HG03354 (cell line): ENCODE measurements around the gene DUSP11.
"Not testable (repeated sequence)": the region's sequence is repeated elsewhere in the genome, so short reads cannot be mapped to it uniquely, and the experiment has no call there.

ENCODE experiments used
- ATAC-seq: cut with Tn5 transposase; IDR thresholded peaks from one replicate; pipeline ENCODE4 v1.9.1; 2021; ENCODE audit warnings: mild to moderate bottlenecking; ENCODE audit not compliant: unreplicated experiment, poor library complexity, severe bottlenecking

The DUSP11 gene

GRCh38 chr2:73779467-73780236 lies at the start of gene DUSP11:
Gene DUSP11, minus strand, starts transcription at chr2:73780103. Its CDS starts 129 bp downstream, at chr2:73779974.
- ATAC-seq: peak; percentile 99

GRCh38 chr2:73828818-73829570 lies 49.1 kb upstream of the DUSP11 start, which contains the start of gene STAMBP:
Gene STAMBP, plus strand, starts transcription at chr2:73828961. Its CDS starts 1,896 bp downstream, at chr2:73830857.
- ATAC-seq: peak; percentile 85

GRCh38 chr2:73828389-73828817 lies 48.5 kb upstream of the DUSP11 start:
- ATAC-seq: no peak

DNA sequence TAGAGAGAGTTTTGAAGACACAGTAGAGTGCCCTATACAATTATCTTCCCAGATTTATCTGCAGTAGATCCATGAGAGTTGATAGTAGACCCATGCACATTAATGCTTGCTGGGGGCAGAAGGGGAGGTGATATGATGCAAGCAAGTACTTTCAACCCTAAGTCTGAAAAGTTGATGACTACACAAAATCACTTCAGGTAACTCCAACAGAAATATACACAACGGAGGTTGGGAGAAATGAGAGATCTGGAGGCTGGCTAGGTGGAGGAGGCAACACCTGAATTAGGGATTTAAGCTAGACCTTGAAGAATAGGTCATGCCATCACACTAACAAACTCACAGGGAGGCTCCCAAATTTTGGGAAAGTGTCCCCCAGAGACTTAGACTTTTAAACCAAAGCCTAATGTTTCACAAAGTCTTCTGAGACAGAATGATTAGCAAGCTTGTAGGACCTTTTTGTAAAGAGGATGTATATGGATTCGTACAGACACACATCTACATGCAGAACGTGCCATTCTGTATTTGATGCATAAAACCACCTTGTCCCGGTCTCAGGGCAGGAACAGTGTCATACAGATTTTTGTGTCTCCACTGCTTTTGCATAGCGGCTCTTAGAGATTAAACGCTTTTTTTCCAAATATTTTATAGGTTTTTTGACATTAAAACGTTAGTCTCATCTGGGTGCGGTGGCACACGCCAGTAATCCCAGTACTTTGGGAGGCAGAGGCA lies 47.9 kb upstream of the DUSP11 start:
- ATAC-seq: no peak

GRCh38 chr2:73827018-73827417 lies 47.1 kb upstream of the DUSP11 start:
- no peak for ATAC-seq

DNA sequence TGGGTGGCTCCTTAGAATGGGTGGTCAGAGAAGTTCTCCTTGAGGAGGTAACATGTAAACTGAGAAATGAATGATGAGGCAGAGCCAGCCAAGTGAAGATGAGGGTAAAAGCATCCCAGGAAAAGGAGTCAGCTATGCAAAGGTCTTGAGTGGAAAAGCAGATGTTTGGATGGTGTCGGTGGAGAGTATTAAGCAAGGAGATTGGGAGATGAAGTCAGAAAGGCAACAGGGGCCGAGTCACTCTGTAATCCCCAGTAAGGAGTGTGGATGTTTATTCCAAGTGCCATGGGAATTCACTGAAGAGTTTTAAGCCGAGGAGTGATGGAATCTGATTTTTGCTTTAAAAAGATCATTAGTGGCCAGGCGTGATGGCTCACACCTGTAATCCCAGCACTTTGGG lies 45.5 kb upstream of the DUSP11 start:
- ATAC-seq: no peak

- ATAC-seq: no peak
Measured at GRCh38 chr2:73823916-73824523, 44.1 kb upstream of the DUSP11 start.

DNA sequence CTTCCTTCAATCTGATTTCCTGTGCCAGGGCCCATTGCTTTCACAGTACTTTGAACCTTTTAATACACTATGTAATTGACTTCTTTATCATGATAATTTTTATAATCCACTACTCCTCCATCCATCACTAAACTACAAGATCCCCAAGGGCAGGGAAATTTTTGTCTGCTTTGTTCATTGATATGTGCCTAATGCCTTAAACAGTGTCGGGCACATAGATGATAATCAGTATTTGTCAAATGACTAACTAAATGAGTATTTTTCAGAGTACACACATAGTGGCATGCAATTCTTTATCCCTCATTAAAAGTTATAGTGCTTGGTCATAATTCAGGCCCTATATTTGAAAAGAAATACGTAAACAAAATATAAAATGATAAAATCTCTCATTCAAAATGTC lies 43.5 kb upstream of the DUSP11 start:
- no peak for ATAC-seq

DNA sequence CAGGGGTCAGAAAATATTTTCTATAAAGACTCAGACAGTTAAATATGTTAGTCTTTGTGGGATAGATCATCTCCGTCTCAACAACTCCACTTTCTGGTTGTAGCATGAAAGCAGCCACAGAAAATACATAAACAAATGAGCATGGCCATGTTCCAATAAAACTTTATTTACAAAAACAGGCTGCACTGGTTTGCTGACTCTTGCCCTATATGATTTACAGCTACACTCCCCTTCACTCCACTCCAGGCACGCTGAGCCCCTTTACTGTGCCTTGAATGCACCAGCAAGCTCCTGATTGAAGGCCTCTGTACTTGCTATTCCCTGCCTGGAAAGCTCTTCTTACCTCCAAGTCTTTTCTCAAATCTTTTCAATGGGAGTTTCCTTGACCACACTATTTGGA lies 43.1 kb upstream of the DUSP11 start:
- ATAC-seq: no peak

DNA sequence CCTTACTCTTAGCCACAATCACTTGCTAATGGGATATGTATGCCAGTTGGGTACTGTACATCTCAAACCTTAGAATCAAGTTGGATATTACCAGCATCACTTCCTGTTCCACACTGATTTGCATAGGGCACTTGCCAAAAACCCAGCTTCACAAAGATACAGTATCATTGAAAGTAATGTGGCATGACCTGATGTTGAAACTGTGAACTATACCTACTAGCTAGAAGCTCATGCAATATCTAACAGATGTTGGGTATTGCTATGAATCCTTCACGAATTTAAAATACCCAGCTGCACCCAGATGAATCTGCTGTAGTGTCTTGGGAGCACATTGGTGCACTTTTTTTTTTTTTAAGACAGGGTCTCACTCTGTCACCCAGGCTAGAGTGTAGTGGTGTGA lies 42.4 kb upstream of the DUSP11 start:
- ATAC-seq: peak; percentile 84

GRCh38 chr2:73821669-73822068 lies 41.8 kb upstream of the DUSP11 start:
- no peak for ATAC-seq

DNA sequence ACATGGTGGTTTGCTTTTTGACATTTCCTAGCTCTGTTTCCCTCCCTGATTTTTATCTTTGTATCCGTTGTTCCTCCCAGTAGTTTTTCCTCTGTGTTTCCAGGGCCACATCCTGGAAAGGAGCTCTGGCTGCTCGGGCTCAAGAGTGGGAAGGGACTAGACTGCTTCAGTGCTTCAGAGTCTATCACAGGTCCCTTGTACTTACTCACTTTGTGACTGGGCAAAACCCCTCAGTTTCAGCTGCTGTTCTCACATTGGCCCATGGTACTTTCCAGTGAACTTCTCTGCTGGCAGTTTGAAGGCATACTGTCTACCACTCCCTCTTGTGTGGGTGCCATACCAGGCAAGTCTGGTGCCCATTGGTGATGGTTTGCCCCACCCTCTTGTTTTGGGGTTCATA lies 41.3 kb upstream of the DUSP11 start:
- ATAC-seq: peak; percentile 67

- no peak for ATAC-seq
Measured at GRCh38 chr2:73818296-73818695, 38.4 kb upstream of the DUSP11 start.

- ATAC-seq: no peak
Measured at GRCh38 chr2:73812635-73813034, 32.7 kb upstream of the DUSP11 start.

DNA sequence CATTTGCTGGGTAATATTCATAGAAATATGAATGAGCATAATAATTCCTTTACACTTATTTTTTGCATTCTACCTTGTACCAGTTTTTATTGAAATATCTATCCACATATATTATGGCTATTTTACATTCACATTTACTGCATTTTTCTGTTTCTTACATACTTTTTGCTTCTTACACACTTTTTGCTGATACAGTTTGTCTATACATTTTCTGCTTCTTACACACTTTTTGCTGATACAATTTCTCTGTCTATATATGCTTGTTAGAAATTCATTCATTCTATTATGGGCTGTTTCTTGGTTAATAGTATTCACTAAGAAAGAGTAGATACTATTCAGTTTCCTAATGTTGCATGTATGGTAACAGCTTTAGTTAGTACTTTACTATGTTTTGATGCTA lies 32.0 kb upstream of the DUSP11 start:
- no peak for ATAC-seq

DNA sequence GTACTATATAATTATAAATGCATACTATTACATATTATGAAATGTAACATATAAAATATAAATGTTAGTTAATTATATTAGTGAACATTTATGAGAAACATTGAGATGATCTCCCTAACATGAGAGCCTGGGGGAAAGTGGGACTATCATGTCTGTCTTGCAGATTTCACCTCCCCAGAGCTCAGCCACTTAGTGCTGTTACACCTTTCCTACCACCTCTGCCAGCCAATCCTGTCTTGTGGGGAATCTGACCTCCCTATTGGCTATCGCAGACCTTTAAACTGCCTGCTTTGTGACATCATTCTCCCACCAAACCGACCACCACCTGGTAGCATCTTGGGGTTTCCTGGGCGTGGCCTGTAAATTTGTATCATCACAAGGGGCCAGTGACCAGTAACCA lies 4.0 kb upstream of the DUSP11 start, which contains the start of gene C2orf78:
TSS of gene C2orf78 (plus strand) at position 301 of the 400 bp plus-strand sequence. CDS start 127 bp downstream, outside the sequence.
- not testable (repeated sequence) for ATAC-seq

- not testable (repeated sequence) for ATAC-seq
Measured at GRCh38 chr2:73783402-73783801, 3.5 kb upstream of the DUSP11 start.

DNA sequence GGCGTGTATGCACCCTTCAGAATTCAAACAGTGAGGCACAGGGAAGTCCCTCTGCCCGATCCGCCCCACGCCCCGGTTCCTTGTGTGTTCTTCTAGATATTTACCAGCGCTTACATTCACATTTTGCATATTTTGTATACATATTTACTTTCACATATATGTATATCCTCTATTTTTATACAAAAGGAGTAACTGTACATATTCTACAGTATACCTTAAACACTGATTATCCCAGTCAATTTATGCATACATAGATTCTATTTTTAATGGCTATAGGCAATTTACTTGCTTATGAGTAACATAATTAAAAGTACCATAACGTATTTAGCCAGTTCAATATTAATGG lies 307 bp upstream of the DUSP11 start:
- no peak for ATAC-seq

- ATAC-seq: not testable (repeated sequence)
Measured at GRCh38 chr2:73778867-73779466, 936 bp downstream of the DUSP11 start.
